ENCODE measurements around the gene RNASEL.

The RNASEL gene

DNA sequence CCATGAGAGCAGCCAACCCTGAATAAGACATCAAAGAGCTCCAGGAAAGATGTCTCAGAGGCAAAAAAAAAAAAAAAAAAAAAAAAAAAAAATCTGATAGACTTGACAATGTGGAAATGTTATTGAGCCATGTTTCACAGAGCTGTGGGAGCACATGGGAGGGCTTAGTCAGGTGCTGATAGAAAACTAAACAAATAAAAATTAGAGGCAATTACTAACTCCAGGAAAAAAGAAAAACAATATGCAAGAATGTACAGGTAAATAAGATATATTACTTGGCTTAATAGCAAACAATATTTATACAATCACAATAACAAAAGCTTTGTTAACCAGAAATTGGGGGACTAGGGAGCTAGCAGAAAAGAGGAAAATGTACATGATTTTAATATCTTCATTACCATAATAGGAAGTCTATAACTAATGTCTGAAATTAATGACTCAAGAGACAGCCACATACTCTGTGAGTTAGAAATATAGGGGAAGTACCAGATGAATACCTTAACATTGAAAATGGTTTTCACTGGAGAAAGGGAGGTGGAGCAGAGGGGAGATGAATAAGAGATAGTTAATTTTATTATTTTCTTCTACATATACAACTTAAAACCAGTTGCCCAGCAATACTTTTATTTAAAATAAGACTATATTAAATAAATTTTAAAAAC, 32.0 kb upstream of the RNASEL start:
- TF ChIP-seq, protein P1, sequence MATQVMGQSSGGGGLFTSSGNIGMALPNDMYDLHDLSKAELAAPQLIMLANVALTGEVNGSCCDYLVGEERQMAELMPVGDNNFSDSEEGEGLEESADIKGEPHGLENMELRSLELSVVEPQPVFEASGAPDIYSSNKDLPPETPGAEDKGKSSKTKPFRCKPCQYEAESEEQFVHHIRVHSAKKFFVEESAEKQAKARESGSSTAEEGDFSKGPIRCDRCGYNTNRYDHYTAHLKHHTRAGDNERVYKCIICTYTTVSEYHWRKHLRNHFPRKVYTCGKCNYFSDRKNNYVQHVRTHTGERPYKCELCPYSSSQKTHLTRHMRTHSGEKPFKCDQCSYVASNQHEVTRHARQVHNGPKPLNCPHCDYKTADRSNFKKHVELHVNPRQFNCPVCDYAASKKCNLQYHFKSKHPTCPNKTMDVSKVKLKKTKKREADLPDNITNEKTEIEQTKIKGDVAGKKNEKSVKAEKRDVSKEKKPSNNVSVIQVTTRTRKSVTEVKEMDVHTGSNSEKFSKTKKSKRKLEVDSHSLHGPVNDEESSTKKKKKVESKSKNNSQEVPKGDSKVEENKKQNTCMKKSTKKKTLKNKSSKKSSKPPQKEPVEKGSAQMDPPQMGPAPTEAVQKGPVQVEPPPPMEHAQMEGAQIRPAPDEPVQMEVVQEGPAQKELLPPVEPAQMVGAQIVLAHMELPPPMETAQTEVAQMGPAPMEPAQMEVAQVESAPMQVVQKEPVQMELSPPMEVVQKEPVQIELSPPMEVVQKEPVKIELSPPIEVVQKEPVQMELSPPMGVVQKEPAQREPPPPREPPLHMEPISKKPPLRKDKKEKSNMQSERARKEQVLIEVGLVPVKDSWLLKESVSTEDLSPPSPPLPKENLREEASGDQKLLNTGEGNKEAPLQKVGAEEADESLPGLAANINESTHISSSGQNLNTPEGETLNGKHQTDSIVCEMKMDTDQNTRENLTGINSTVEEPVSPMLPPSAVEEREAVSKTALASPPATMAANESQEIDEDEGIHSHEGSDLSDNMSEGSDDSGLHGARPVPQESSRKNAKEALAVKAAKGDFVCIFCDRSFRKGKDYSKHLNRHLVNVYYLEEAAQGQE (IDR thresholded peaks at IDR 0.05; ENCODE audit: insufficient read depth in 1 of 2, low read depth in 2 of 2, low read length in 2 of 2): no peak
- TF ChIP-seq POLR2AphosphoS5 (IDR thresholded peaks at IDR 0.05; ENCODE audit: low read depth, low read length) (no peak), FOXP2 (optimal IDR thresholded peaks at IDR 0.05; ENCODE audit: borderline replicate concordance, extremely low read depth, extremely low read length, insufficient read depth) (no peak), SIN3A (IDR thresholded peaks at IDR 0.05; ENCODE audit: borderline replicate concordance, insufficient read depth, low read length) (no peak), TAF1 (IDR thresholded peaks at IDR 0.05; ENCODE audit: borderline replicate concordance, insufficient read depth, low read length) (no peak)

DNA sequence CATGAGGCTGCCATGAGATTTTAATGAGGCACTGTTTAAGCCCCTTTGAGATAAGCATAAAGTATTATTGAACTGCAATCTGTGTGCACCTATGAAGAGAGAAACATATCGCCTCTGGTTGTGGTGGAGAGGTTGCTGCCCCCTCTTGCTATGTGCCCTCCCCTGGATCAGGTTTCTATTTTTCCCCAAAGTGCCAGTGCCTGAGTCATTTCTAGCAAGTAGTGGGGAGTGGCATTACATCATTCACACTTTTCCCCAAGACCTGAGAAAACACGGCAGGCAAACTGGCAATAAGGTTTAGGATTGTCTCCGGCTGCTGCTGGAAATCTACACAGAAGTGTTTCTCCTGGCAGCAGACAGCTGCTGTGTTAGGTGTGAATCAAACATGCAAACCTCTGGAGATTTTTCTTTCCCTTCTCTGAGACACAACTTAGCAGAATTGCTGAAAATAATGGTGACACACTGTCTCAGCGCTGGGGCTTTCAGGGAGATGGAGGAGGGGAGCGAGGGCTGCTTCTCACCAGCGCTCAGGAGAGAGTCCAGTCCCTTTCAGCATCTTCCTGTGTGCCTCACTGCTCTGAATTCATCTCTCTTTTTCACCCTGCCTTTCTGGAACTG, 28.8 kb upstream of the RNASEL start:
- no peak for TF ChIP-seq FOXP2 (optimal IDR thresholded peaks at IDR 0.05; ENCODE audit: borderline replicate concordance, extremely low read depth, extremely low read length, insufficient read depth)

DNA sequence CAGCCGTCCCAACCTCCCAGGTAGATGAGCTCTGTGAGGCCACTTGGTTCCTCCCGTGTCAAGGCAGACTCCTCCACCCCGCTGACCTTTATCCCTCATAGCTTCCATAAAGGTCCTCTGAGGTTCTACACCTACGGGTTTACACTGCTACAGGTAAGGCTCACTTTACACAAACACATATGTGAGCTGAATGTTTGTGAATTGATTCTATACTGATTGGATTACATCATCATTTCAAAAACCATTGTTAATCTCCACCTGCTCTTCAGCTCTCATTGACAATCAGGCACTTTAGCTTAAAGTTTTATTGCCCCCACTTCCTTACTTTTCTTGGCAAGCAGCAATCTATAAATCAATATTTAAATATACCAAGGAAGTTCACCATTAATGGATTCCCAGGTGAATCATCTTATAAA, 28.0 kb upstream of the RNASEL start:
- TF ChIP-seq FOXP2 (optimal IDR thresholded peaks at IDR 0.05; ENCODE audit: borderline replicate concordance, extremely low read depth, extremely low read length, insufficient read depth) (no peak), SIN3A (IDR thresholded peaks at IDR 0.05; ENCODE audit: borderline replicate concordance, insufficient read depth, low read length) (no peak), TAF1 (IDR thresholded peaks at IDR 0.05; ENCODE audit: borderline replicate concordance, insufficient read depth, low read length) (no peak), POLR2AphosphoS5 (IDR thresholded peaks at IDR 0.05; ENCODE audit: low read depth, low read length) (no peak)
- TF ChIP-seq, protein P1 (IDR thresholded peaks at IDR 0.05; ENCODE audit: insufficient read depth in 1 of 2, low read depth in 2 of 2, low read length in 2 of 2): no peak

DNA sequence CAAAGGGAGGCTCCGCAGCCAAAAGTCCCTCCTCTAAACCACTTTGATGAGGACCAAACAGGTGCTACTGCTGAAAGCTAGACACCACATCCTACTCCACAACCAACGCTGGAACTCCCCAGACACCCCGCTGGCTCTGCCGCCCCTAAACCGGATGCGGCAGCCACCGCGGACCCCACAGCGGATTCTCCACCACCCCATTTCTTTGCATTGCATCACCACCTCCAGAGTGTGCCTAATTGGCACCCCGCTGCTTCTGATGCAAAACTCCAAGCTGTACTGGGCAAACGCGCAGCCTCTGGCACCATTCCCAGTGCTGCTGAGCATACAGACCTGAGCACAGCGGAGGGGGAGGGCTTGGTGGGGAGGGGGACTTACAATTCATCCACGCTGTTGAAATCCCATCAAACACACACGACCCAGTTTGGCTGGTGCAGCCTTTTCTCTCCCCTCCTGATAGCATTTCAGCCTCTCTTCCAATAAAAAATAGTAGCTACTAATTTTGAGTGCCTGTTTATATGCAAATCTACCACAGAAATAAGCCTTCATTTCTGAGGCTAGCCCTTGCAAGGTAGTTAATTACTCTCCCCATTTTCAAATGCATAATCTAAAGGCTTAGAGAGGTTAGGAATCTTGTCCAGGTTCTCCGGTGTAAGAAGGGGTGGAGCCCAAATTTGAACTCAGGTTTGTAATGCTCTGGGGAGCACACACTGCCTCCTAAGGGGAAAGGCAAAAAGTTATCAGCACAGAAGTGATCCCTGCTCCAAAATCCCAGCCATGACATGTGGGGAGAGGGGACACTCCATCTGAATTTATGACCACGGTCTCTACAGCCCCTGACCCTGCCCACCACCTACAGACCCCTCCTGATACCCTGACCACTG, 27.3 kb upstream of the RNASEL start:
- TF ChIP-seq FOXP2 (optimal IDR thresholded peaks at IDR 0.05; ENCODE audit: borderline replicate concordance, extremely low read depth, extremely low read length, insufficient read depth) (peak; percentile 56), POLR2AphosphoS5 (IDR thresholded peaks at IDR 0.05; ENCODE audit: low read depth, low read length) (no peak)

DNA sequence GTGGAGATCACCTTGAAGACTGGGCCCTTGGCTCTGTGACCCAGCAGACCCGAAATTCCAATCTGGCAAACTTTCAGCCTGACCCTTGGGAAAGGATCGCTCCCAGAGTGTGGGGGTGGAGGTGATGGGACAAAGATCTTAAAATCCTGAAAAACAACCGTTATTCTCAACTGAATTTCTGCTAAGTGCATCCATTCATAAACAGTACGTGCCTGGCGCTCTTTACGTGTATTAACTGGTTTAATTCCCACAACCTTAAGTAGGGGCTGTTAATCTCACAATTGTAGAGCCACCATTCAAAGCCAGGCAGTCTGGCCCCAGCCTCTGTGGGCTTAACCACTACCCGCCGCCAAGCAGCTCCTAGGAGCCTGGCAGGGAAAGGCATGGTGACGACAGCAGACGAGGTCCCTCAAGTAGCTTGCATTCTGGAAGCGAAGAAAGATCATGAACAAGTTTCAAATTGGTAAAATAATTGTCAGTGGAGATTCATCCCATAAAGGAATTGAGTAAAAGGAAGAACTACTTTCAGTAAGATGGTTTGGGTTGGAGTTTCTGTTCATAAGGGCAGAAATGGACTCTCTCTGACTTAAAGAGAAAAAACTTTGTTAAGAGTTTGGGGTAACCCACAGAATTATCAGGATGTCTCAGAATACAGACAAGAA, 26.5 kb upstream of the RNASEL start:
- TF ChIP-seq, protein P1 (IDR thresholded peaks at IDR 0.05; ENCODE audit: insufficient read depth in 1 of 2, low read depth in 2 of 2, low read length in 2 of 2): no peak
- TF ChIP-seq FOXP2 (optimal IDR thresholded peaks at IDR 0.05; ENCODE audit: borderline replicate concordance, extremely low read depth, extremely low read length, insufficient read depth) (no peak), SIN3A (IDR thresholded peaks at IDR 0.05; ENCODE audit: borderline replicate concordance, insufficient read depth, low read length) (no peak), POLR2AphosphoS5 (IDR thresholded peaks at IDR 0.05; ENCODE audit: low read depth, low read length) (no peak), TAF1 (IDR thresholded peaks at IDR 0.05; ENCODE audit: borderline replicate concordance, insufficient read depth, low read length) (no peak)
